ENCODE measurements around the gene DPYSL5. TPM values are rescaled to one million over a fixed set of nuclear protein-coding genes. Genes with fewer than 3 reads are reported as not detected.
A peak's percentile ranks its signal among the peaks of the same experiment; 100 is the strongest.

Gene DPYSL5
- total and polyA plus RNA-seq, 9 of the 15 experiments (the other 6 are each of a cell fraction or from before 2014, with no cell fraction given): 0.06 TPM; not detected in 8

DNA sequence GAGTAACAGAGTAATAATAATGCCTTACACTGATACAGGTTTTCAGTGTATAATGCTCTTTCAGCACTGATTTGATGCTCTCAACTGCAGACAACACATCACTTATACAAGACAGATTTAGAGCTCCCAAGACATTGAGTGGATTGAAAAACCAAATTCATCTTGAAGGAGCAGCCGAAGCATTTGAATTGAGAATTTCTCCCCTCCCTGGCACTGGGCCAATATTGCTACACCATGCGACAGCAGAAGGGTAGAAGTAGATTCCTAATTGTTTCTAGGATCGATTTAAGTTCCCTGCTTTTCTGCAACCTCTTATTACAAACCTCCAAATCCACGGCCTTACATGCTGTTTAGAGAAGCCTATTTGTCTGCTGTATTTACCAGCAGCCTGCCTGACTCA, 46.6 kb upstream of the DPYSL5 start:
- no TSS peak for BruUV-seq (replicated peaks)
- TF ChIP-seq, protein P1, sequence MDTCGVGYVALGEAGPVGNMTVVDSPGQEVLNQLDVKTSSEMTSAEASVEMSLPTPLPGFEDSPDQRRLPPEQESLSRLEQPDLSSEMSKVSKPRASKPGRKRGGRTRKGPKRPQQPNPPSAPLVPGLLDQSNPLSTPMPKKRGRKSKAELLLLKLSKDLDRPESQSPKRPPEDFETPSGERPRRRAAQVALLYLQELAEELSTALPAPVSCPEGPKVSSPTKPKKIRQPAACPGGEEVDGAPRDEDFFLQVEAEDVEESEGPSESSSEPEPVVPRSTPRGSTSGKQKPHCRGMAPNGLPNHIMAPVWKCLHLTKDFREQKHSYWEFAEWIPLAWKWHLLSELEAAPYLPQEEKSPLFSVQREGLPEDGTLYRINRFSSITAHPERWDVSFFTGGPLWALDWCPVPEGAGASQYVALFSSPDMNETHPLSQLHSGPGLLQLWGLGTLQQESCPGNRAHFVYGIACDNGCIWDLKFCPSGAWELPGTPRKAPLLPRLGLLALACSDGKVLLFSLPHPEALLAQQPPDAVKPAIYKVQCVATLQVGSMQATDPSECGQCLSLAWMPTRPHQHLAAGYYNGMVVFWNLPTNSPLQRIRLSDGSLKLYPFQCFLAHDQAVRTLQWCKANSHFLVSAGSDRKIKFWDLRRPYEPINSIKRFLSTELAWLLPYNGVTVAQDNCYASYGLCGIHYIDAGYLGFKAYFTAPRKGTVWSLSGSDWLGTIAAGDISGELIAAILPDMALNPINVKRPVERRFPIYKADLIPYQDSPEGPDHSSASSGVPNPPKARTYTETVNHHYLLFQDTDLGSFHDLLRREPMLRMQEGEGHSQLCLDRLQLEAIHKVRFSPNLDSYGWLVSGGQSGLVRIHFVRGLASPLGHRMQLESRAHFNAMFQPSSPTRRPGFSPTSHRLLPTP (IDR thresholded peaks at IDR 0.05; ENCODE audit: borderline replicate concordance, extremely low read depth, insufficient read length): no peak
- TF ChIP-seq TEAD1 (CRISPR knock-in tag; IDR thresholded peaks at IDR 0.05): no peak
- TF ChIP-seq RBM25 (IDR thresholded peaks at IDR 0.05; ENCODE audit: low read depth, low read length, severe bottlenecking): no peak
- TF ChIP-seq, protein P2, sequence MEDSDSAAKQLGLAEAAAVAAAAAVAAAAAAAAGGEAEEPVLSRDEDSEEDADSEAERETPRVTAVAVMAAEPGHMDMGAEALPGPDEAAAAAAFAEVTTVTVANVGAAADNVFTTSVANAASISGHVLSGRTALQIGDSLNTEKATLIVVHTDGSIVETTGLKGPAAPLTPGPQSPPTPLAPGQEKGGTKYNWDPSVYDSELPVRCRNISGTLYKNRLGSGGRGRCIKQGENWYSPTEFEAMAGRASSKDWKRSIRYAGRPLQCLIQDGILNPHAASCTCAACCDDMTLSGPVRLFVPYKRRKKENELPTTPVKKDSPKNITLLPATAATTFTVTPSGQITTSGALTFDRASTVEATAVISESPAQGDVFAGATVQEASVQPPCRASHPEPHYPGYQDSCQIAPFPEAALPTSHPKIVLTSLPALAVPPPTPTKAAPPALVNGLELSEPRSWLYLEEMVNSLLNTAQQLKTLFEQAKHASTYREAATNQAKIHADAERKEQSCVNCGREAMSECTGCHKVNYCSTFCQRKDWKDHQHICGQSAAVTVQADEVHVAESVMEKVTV (CRISPR knock-in tag; IDR thresholded peaks at IDR 0.05): no peak
- TF ChIP-seq NFIC (IDR thresholded peaks at IDR 0.05): peak; percentile 98
- TF ChIP-seq, protein P3, sequence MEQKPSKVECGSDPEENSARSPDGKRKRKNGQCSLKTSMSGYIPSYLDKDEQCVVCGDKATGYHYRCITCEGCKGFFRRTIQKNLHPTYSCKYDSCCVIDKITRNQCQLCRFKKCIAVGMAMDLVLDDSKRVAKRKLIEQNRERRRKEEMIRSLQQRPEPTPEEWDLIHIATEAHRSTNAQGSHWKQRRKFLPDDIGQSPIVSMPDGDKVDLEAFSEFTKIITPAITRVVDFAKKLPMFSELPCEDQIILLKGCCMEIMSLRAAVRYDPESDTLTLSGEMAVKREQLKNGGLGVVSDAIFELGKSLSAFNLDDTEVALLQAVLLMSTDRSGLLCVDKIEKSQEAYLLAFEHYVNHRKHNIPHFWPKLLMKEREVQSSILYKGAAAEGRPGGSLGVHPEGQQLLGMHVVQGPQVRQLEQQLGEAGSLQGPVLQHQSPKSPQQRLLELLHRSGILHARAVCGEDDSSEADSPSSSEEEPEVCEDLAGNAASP (IDR thresholded peaks at IDR 0.05): no peak
- no peak for TF ChIP-seq FUS (optimal IDR thresholded peaks at IDR 0.05; ENCODE audit: low read depth, low read length)
- TF ChIP-seq BRD9 (IDR thresholded peaks at IDR 0.05; ENCODE audit: low read depth, partially characterized antibody): no peak
- TF ChIP-seq NFE2L1 (tag; IDR thresholded peaks at IDR 0.05; ENCODE audit: borderline replicate concordance, low read depth): no peak
- peak; percentile 86 for TF ChIP-seq NFIX (CRISPR knock-in tag; IDR thresholded peaks at IDR 0.05; ENCODE audit: low read depth)
- TF ChIP-seq HDAC1 (IDR thresholded peaks at IDR 0.05): no peak
- TF ChIP-seq MCM3 (IDR thresholded peaks at IDR 0.05): no peak
- TF ChIP-seq KHSRP (IDR thresholded peaks at IDR 0.05): no peak
- no peak for TF ChIP-seq RBM17 (IDR thresholded peaks at IDR 0.05; ENCODE audit: borderline replicate concordance, low read depth, low read length)
- intact Hi-C loops (cut with micrococcal nuclease): no loop called here

More for the DNA sequence above, 46.6 kb upstream of the DPYSL5 start:
- POLR2A ChIA-PET: interaction anchor here (0.6 kb wide), 1 partner anchor 10 kb away, joined by 7 read pairs; no protein-coding TSS in a partner anchor
- WGBS (ENCODE audit: insufficient coverage, low coverage, missing lambda C conversion rate): 63% methylated on average over 4 of the region's 4 CpGs
- Histone ChIP-seq H3K9ac (ENCODE audit: insufficient read depth in 1 of 2, low read depth in 2 of 2, low read length in 2 of 2) (no peak overlapping the region), H3K9me3 (replicated peaks; ENCODE audit: control insufficient read depth, insufficient read depth, low read depth, low read length) (no peaks in the 10 kb centered on the region), H3K36me3 (ENCODE audit: control insufficient read depth, insufficient read depth, low read length) (peaks cover 31% of the 10 kb centered on the region), H3K4me3 (no peak overlapping the region), H3K9me1 (ENCODE audit: control insufficient read depth, insufficient read depth, low read length) (no peaks in the 10 kb centered on the region), H3K27me3 (ENCODE audit: control insufficient read depth in 2 of 2, insufficient read depth in 2 of 2, low read length in 2 of 2) (no peaks in the 10 kb centered on the region), H3K79me2 (ENCODE audit: control insufficient read depth, insufficient read depth, low read length) (no peaks in the 10 kb centered on the region), H2AFZ (ENCODE audit: low read depth, low read length) (no peak overlapping the region), H3K4me2 (ENCODE audit: insufficient read depth, low read length) (no peak overlapping the region), H3K4me1 (replicated peaks in 1 of 2; ENCODE audit: control insufficient read depth in 2 of 2, insufficient read depth in 2 of 2, low read length in 2 of 2) (no peaks in the 10 kb centered on the region), H4K20me1 (replicated peaks; ENCODE audit: control insufficient read depth, insufficient read depth, low read length) (no peaks in the 10 kb centered on the region), H3K27ac (ENCODE audit: extremely low read depth, low read depth, low read length) (no peak overlapping the region)
- in situ Hi-C loops (cut with MboI): no loop called here
- DNase-seq (ENCODE audit: extremely low read depth in 1 of 4, low spot score in 3 of 4) (no peak), FAIRE-seq (no peak), ATAC-seq (no peak)
- CTCF ChIA-PET (ENCODE audit: low intra/inter-chr PET ratio): no interaction called here

Data from K562 (cell line).